Prostate gland (tissue), 2 donors: ENCODE measurements around the gene LPAR2. TPM values are rescaled to one million over a fixed set of nuclear protein-coding genes. Genes with fewer than 3 reads are reported as not detected.
"Not testable (repeated sequence)": the region's sequence is repeated elsewhere in the genome, so short reads cannot be mapped to it uniquely, and the experiment has no call there.

Source experiments
- DNase-seq: peaks from one replicate; pipeline ENCODE4 v3.0.0-alpha.2; 2019; ENCODE audit warnings: low spot score
- H3K27ac ChIP-seq, 2 donors: fragments of 200-600 bp; sonication (generic); 2 replicates each; pipeline ENCODE4 v1.5.1; 2017 to 2019
- H3K27me3 ChIP-seq: fragments of 200-600 bp; sonication (generic); replicated peaks from 2 replicates; pipeline ENCODE4 v1.5.1; 2019; ENCODE audit not compliant: insufficient read depth
- H3K36me3 ChIP-seq, 2 donors: fragments of 200-600 bp; sonication (generic); 1 replicate in 1 of 2; 2 replicates in 1 of 2; pipeline versions ENCODE4 v1.5.1 to v1.8.1; 2017 to 2019
- H3K4me1 ChIP-seq: fragments of 200-600 bp; sonication (generic); replicated peaks from 2 replicates; pipeline ENCODE4 v1.5.1; 2019
- H3K4me3 ChIP-seq, 2 donors: fragments of 200-600 bp; sonication (generic); 2 replicates each; pipeline ENCODE4 v1.5.1; 2017 to 2019
- H3K9me3 ChIP-seq: fragments of 200-600 bp; sonication (generic); 2 replicates; pipeline ENCODE4 v1.5.1; 2017
- POLR2A ChIP-seq: fragments of 450-650 bp; IDR thresholded peaks from one replicate; pipeline ENCODE4 v1.6.1; 2016; ENCODE audit warnings: antibody characterized with exemption, mild to moderate bottlenecking
- POLR2AphosphoS5 ChIP-seq: sonication (generic); formaldehyde crosslinking; IDR thresholded peaks from one replicate; pipeline ENCODE4 v1.6.1; 2017; ENCODE audit warnings: antibody characterized with exemption
- WGBS: methylation state at CpG from one replicate; pipeline ENCODE4 v1.1.5; 2018; 5-methylcytosine and 5-hydroxymethylcytosine counted together
- intact Hi-C: fragments of 100-400 bp; cut with DNase I; formaldehyde crosslinking; loops from one replicate; pipeline ENCODE4 v1.14.2; 2022
- total RNA-seq, 2 donors: library from RNA; depleted of rRNA; stranded (reverse); fragments of >200 nt; gene quantifications; one replicate each; pipeline ENCODE4 v1.1.0, GENCODE V29; 2016
- TF ChIP-seq, protein P1 (sequence below), 4 experiments: fragments of 200-600 bp in 2 of 4; fragments of 450-650 bp in 2 of 4; sonication (generic) in 2 of 4; IDR thresholded peaks; 1 replicate in 3 of 4; 2 replicates in 1 of 4; pipeline ENCODE4 v1.5.1; 2016 to 2019; ENCODE audit warnings: antibody characterized with exemption in 4 of 4, mild to moderate bottlenecking in 2 of 4, moderate library complexity in 2 of 4

LPAR2 gene
- total RNA-seq, 2 donors from 2014 or later = 39.7 to 167 TPM

DNA sequence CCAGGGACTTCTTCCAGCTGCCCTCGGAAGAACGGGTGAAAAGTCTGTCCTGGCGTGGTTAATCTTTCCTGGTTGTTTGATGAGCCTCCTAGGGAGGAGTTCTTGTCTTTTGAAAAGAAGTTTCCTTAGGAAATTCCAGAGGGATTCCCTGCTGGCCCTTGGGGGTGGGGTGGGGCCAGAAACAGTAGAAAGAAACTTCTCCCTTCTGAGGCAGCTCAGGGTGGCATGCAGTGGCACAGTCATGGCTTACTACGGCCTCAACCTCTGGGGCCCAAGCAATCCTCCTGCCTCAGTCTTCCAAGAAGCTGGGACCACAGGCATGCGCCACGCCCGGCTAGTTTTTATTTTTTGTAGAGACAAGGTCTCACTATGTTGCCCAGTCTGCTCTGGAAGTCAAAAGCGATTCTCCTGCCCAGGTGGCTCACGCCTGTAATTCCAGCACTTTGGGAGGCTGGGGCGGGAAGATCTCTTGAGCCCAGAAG lies 42.1 kb upstream of the LPAR2 start:
- H3K4me3 ChIP-seq = no peak overlapping the region
- WGBS = 76% methylated on average over 10 of the region's 10 CpGs
- no peaks in the 10 kb centered on the region for H3K36me3 ChIP-seq
- no peaks in the 10 kb centered on the region for H3K9me3 ChIP-seq
- H3K27me3 ChIP-seq = no peaks in the 10 kb centered on the region
- H3K27ac ChIP-seq = no peak overlapping the region
- intact Hi-C loops = no loop called here
- no peak for DNase-seq
- no peaks in the 10 kb centered on the region for H3K4me1 ChIP-seq
- TF ChIP-seq POLR2A = no peak
- TF ChIP-seq, protein P1, sequence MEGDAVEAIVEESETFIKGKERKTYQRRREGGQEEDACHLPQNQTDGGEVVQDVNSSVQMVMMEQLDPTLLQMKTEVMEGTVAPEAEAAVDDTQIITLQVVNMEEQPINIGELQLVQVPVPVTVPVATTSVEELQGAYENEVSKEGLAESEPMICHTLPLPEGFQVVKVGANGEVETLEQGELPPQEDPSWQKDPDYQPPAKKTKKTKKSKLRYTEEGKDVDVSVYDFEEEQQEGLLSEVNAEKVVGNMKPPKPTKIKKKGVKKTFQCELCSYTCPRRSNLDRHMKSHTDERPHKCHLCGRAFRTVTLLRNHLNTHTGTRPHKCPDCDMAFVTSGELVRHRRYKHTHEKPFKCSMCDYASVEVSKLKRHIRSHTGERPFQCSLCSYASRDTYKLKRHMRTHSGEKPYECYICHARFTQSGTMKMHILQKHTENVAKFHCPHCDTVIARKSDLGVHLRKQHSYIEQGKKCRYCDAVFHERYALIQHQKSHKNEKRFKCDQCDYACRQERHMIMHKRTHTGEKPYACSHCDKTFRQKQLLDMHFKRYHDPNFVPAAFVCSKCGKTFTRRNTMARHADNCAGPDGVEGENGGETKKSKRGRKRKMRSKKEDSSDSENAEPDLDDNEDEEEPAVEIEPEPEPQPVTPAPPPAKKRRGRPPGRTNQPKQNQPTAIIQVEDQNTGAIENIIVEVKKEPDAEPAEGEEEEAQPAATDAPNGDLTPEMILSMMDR (IDR thresholded peaks at IDR 0.05) = no peak

DNA sequence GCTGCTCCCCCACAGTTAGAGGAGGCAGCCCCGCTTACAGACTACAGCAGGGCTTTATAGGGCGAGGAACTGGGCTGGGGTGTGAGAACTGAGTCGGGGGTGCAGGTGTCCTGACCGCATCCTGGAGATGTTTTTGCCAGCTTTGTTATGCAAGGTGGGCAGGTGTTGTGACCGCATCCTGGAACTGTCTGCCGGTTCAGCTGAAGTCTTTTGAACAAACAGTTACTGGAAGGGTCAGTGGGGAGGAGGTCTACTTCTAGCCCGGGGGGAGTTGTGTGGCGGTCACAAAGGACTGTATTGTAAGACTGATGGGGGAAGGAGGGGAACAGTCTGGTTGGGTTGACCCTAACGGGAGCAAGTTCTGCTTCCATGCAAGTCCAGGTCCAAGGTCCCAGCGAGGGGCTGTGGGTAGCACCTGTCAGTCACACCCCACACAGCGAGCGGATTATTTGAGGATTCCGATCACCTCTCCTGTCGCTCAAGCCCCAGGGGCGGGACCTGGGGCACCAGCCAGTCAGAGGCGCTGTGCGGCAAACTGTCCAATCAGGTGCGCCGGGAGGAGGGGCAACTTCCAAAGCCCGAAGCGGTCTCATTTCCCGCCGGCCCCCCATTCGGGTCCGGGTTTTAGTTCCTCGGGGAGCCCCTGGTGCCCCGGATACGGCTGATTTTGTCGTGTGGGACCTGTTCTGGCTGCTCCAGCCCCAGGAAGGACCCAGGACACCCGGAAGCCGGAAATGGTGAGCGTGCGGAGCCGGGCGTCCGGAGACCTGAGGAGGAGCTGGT lies 40.4 kb upstream of the LPAR2 start, which contains the start of gene ZNF101:
ZNF101 (plus strand) TSS at position 610 of the 783 bp plus-strand sequence; CDS start at position 735, 125 bp downstream.
- Histone ChIP-seq H3K27ac (peak within 1 kb of the TSS; percentile 75 to 84), H3K9me3 (no peaks in the 10 kb centered on the region), H3K27me3 (no peaks in the 10 kb centered on the region), H3K4me3 (peak within 1 kb of the TSS; percentile 64 to 81), H3K4me1 (no peaks in the 10 kb centered on the region), H3K36me3 (no peaks in the 10 kb centered on the region)
- DNase-seq = peak; percentile 92
- intact Hi-C loops = no loop called here
- WGBS = 5% methylated on average over 34 of the region's 36 CpGs
- TF ChIP-seq POLR2A = peak; percentile 56
- peak; percentile 84 for TF ChIP-seq POLR2AphosphoS5
- TF ChIP-seq, protein P1 (IDR thresholded peaks at IDR 0.05) = no peak

DNA sequence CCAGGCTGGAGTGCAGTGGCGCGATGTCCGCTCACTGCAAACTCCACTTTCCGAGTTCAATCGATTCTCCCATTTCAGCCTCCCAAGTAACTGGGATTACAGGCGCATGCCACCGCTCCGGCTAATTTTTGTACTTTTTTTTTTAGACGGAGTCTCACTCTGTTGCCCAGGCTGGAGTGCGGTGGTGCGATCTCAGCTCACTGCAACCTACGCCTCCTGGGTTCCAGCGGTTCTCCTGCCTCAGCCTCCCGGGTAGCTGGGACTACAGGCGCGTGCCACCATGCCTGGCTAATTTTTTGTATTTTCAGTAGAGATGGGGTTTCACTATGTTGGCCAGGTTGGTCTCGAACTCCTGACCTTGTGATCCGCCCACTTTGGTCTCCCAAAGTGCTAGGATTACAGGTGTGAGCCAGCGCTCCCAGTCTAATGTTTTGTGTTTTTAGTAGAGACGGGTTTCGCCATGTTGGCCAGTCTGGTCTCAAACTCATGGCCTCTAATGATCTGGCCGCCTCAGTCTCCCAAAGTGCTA lies 37.5 kb upstream of the LPAR2 start:
- 95% methylated on average over 22 of the region's 22 CpGs for WGBS
- DNase-seq, H3K4me3 ChIP-seq, H3K27ac ChIP-seq, H3K9me3 ChIP-seq, H3K27me3 ChIP-seq, H3K36me3 ChIP-seq, intact Hi-C loops: not testable (repeated sequence)
- H3K4me1 ChIP-seq = peaks cover 12% of the 10 kb centered on the region

DNA sequence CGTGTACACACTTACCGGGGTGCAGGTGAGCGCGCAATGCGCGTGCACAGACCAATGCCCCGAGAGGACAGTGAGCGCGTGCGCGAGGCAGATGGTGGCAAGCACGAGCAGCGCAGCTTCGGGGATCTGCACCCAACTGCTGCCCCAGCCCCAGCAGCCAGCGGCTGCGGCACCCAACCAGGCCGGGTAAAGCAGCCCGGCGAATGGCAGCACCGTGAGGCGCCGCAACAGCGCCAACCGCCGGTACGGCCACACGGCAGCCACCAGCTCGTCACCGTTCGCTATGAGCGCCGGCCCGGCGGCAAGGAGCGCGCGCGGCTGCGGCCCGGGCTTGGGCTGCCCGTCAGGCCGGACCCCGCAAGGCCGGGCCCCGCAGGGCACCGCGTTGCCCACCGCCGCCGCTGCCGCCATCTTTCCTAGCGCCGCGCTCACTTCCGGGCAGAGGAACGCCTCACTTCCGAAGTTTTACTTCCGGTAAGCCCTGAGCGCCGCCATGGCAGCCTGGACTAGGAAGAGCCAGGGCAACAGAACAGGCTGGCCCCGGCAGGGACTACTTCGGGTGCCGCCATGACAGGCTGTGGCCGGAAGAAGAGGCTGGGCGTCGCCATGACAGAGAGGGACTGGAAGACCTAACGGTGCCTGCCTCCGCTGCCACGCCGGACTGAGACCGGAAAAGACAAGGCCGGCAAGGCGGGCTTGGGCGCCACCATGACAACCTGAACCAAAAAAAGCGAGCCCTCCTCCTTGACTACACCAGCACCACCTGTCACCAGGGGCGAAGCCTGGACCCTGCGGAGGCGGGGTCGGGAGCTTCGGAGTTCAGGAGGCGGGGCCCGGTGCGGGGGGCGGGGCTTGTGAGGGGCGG lies 35.5 kb upstream of the LPAR2 start, which contains the start of gene ATP13A1:
ATP13A1 (minus strand) TSS at position 421 of the 865 bp plus-strand sequence; CDS start at position 411, 10 bp downstream.
- Histone ChIP-seq H3K27ac (peak within 1 kb of the TSS; percentile 92 to 93), H3K36me3 (peaks cover under 1 to 3% of the 10 kb centered on the region in 2 donors), H3K27me3 (no peaks in the 10 kb centered on the region), H3K4me3 (peak within 1 kb of the TSS; percentile 85 to 98), H3K4me1 (peaks cover 12% of the 10 kb centered on the region), H3K9me3 (no peaks in the 10 kb centered on the region)
- intact Hi-C loops = no loop called here
- WGBS = under 1% methylated on average over 56 of the region's 85 CpGs
- peak; percentile 51 for TF ChIP-seq POLR2A
- TF ChIP-seq POLR2AphosphoS5 = peak; percentile 97
- TF ChIP-seq, protein P1 (IDR thresholded peaks at IDR 0.05) = peak in 1 of 4 experiments; percentile 49
- peak; percentile 97 for DNase-seq

DNA sequence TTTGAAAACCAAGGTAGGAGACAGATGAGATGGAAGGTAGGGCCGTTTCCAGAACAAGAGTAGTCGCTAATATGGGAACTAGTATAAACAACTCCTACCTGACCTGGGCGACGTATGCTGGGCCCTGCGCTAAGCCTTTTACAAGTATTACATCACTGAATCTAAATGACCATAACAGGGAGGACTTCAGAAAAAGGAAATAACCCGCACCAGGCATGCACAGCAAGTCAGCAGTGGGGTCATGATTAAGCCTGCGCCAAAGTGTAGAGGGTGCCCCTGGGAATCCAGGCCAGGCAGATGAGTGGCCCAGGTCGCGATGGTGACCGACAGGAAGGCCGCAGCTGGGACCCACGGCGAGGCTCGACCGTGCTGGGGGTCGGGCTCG lies 34.8 kb upstream of the LPAR2 start:
- Histone ChIP-seq H3K27me3 (no peaks in the 10 kb centered on the region), H3K27ac (peak overlapping the region; percentile 92 to 93), H3K4me1 (peaks cover 12% of the 10 kb centered on the region), H3K36me3 (peaks cover 6 to 7% of the 10 kb centered on the region in 2 donors), H3K4me3 (peak overlapping the region; percentile 85 to 98), H3K9me3 (no peaks in the 10 kb centered on the region)
- 12% methylated on average over 7 of the region's 17 CpGs for WGBS
- no peak for DNase-seq
- TF ChIP-seq POLR2A = no peak
- no peak for TF ChIP-seq POLR2AphosphoS5
- TF ChIP-seq, protein P1 (IDR thresholded peaks at IDR 0.05) = no peak
- intact Hi-C loops = no loop called here
